HG03520 (cell line): Measurements from ENCODE around the gene SLC38A10.

Source experiments
- ATAC-seq: cut with Tn5 transposase; IDR thresholded peaks from one replicate; pipeline ENCODE4 v1.9.1; 2021; ENCODE audit warnings: mild to moderate bottlenecking, moderate library complexity; ENCODE audit not compliant: unreplicated experiment

Gene SLC38A10

DNA sequence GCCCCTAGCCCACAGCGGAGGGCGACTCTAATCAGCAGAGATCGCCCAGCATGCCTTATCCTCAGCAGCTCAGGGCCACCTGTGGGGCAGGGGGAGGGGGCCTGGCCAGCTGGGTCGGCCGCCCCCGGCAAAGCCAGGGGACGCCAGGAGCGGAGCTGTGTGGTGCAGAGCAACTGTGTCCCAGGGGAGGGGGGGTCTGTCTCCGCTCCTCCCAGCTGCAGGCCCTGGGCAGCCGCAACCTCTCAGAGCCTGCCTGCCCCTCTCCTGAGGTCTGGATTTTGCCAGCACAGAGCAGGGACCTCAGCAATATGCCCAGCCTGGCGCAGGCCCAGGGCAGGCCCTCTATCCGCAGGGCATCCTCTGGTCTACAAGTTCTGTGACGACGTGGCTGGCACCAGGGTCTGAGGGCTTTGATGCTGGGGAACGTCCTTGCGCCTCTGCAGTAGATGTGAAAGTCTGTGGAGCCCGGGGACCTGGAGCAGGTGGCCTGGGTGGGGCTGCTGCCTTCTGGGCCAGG lies 36.5 kb upstream of the SLC38A10 start:
- no peak for ATAC-seq

DNA sequence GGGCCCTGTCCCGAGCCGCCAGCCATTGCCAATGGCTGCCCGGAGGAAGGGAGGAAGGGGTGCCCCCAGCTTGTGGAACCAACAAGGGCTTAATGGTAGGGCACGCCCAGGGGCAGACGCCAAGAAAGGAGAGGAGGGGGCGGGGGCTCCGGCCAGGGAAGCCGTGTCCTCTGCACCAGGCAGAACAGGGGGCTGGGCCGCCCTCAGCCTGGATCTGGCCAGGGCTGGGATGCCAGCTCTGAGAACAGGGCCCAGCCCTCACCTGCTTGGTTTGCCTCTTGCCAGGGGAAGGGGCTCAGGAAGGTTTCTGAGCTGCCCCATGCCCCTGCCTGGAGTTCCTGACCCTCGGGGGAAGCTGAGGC lies 35.8 kb upstream of the SLC38A10 start:
- no peak for ATAC-seq

DNA sequence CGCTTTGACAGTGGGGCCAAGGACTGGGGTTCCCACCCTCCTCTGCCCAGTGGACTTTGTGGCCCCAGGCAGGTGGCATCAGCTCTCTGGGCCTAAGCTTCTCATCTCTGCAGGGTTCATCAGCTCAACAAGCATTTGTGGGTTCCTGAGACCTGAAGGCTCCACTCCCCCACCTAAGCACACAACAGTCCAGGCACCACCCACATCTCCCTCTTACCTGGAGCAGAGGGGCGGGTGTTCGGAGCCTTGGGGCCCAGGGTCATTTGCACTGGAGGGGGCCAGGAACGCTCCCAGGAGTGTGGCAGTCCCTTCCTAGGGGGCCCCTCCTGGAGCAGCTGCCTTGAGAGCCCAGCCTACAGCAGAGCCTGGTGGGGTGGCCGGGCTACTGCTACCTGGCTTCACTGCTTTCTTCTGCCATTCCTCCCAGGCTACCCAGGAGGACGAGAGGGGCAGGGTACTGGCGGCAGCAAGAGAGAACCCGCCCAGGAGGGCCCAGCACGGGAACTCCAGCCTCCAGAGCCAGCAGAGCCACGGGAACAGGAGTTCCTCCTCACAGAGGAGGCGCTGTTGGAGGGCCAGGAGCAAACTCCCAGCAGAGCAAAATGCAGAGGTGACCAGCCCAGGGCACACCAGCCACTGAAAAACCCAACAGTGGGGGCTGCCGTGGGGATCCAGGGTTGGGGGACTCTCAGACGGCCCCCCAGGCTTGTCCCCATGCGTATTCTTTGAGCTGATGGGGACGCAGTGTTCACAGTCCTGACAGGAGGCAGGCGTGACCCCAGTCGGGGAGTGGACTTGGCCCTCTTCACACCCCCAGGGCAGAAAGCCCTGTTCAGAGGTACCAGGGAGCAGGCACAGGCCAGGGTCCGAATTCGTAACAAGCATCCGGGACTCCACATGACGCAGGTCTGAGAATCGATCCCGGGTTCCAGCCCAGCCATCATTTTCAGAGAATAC lies 35.1 kb upstream of the SLC38A10 start:
- no peak for ATAC-seq

DNA sequence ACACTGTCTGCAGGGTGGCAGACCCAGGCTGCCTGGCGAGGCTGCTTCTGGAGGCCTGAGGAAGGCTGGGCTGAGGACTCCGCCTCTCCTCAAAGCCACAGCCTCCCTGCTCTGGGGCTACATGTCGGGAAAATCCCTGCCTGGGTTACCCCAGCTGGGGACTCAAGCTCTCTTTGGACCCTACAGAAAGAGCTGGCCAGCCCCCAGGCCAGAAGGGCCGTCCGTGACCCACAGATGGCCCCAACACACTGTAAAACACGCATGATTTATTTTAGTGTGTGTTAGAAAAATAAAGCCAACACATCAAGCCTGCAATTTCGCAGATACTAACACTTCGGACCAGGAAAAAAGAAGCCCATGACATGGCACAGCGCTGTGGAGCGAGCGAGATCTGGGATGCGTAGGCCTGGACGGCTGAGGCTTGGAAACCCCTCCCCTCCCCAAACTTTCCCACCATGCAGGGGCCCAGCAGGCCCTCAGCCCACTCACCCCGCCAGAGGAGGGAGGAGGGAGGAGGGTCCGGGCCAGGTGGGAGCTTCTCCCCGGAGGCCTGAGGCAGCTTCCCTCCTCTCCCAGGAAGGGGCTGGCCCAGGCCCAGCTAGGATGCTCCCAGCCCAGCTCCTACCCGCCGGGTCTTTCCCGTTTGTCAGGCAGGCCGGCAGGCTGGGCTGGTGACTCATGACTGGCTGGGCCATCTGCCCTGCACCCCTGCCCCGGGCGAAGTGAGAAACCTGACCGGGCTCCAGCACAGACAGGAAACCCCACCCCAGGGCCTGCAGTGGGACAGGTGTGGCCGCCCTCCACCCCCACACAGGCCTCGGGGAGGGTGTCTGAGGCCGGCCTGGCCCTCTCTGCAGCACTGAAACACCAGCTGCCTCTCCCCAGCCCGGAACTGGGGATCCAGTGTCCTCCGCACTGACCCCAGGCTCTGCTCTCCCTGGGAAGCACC lies 34.1 kb upstream of the SLC38A10 start:
- ATAC-seq: no peak

DNA sequence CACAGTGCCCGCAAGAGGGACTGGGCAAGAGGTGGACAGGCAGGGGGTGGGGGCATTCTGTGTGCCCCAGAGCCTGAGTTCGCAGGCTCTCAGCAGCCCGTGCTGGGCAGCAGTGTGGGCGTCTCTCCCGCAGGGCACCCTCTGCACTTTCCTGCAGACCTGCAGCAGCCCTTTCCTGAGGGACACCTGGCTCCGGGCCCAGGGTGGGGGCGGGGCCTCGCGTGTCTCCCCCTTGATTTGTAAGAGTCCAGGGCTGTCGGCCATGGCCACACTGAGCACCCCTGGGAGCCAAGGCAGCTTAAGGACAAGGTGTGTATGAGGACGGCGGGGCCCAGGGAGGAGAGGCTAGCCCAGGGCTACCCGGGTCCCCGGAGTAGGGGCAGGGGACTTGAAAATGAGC lies 33.4 kb upstream of the SLC38A10 start:
- no peak for ATAC-seq

GRCh38 chr17:81325714-81326358 lies 30.7 kb upstream of the SLC38A10 start:
- ATAC-seq: no peak

- ATAC-seq: no peak
These were observed 30.0 kb upstream of the SLC38A10 start for GRCh38 chr17:81324851-81325713.

- ATAC-seq: no peak
These were observed 29.2 kb upstream of the SLC38A10 start for GRCh38 chr17:81324177-81324850.

DNA sequence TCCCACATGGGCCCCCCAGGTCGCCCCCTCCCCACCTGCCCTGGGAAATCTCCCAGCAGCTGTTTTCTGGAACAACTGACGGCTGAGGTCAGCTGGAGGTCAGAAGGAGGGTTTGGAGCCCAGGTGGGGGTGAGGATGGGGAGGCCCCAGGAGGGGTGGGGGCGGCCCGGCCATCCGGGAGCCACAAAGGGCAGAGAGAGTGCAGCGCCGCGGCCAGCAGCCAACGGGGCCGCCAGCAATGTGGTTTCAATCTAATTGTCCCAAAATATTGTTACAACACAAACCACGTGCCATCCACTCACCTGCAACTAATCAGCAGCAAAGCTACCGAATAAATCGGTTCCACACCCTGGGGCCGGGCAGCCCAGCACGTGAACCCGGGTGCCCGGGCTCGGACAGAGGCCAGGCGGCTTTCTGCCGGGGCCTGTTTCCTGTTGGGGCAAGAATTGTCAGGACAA lies 28.3 kb upstream of the SLC38A10 start:
- ATAC-seq: no peak

DNA sequence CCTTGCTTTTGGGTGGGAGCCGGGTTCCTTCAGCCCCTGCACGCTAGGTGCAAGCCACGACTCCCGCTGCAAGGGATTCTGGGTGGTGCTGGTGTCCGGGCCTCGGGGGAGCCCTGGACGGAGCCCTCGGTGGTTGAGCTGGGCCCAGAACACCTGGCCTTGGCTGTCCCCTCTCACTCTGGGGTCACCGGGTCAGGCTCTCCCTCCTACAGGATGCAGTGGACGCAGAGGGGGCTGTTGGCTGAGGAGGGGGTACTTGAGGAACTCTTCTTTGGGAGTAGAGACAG lies 27.9 kb upstream of the SLC38A10 start:
- ATAC-seq: no peak

DNA sequence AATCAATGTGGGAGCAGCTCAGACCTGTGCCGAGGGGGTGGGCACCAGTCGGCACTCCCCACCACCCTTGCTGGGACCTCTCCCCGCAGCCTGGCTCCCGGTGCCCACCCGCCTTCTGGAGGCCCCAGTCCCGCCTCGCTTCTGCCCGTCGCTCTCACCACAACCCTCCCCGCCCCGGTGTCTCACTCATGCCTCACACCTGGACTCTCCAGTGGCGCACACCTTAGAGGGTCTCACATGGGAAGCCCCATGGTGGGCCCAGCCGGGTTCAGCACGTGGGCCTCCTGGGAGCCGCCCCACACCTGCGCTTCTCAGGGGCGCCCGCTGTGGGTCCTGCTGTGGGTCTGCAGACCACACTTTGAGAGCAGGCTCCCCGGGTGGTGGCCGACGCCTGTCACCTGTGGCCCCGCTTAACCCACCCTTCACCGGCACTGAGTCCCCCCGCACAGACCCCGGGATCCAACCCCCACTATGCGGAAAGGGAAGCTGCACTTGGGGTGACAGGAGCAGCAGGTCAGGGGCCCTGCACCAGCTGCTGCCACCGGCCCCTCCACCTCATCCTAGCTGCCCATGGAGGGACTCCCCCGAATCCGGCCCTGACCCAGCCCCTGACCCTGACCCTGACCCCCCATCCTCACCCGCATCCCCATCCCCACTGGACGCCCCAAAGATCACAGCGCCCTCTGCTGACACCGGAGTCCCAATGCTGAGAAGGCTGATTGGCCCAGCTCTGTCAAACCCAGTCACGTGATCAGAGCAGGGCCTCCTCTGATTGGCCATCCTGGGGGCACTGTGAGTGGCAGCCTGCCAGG lies 27.4 kb upstream of the SLC38A10 start:
- ATAC-seq: no peak

DNA sequence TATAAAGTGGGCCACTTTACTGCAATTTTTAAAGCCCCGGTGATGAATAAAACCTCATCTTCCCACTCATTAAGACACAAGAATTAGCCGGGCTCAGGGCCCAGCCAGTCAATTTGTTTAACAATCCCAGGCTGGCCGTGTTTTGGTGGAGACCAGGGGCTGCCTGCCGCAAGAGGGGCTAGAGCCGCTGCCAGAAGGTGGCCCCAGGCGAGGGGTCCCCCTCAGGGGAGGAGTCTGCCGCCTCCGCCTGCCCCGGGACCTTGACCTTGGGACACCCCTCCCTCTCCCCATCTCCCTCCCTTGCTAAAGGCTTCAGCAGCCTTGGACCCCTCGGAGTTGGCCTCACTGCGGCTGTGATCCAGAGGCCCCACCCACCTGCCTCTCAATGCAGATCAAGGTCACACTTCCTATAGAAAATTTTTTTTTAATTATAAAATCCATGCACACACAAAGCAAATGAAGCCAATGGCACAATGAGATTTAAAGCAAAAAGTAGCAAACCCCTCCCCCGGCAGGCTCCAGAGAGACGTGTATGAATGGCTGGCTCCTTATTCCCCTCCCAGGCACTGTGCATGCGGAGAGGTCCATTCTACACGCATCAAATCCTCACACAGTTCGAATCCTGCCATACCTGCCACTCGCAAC lies 23.0 kb upstream of the SLC38A10 start:
- no peak for ATAC-seq

GRCh38 chr17:81317530-81317821 lies 22.4 kb upstream of the SLC38A10 start:
- ATAC-seq: no peak

DNA sequence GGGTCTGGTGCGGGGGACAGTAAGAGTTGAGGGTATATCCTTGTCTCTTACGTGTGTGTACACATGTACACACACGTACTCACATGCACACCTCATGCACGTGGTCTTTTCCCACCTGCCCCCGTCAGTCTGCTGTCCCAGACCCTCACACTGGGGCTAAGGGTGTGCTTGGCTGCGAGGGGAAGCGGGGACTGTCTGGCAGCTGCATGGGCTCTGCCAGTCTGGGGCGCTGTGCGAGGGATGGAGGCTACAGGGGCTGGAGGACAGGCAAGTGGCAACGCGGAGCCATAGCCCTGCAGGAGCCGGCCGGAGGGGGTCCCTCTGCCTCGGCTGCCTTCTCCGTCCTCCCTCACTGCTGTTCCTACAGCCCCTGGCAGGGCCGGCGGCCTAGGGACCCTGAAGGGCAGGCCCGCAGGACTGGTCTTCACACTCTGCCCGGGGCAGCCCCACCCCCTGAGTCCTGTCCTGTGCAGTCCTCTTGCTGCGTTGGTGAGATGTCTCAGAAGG lies 20.8 kb upstream of the SLC38A10 start:
- no peak for ATAC-seq

DNA sequence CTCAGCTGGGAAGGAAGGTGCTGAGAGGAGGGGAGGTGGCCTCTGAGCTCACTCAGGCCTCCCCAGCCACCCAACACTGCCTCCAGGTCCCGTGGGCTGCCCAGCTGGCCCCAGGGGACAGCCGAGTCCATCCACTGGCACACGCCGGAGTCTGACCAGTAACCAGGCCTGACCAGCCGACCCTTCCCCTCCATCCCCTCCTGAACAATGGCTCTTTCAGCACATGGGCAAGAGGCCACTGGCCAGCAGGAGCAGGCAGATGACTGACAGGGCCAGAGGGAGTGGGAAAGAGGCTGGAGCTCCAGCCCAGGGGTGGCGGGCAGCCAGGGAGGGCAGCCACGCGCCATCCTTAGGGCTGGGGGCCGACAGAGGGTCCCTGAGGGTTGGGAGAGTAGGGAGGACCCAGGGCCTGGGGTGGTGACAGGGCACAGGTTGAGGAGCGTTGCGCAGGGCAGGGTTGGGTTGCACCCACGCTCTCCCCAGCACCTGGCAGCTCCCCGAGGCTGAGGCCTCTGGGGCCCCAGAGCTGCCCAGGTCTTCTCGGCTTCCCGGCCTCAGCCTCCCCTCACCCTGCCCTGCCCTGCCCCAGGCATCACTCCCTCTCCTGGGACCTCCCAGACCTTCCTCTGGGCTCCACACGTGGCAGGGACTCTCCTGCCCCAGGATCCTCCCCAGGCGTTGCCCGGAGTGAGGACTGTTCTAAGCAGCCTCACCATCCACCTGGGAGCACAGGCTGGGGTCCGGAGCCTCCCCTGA lies 20.2 kb upstream of the SLC38A10 start:
- no peak for ATAC-seq

- ATAC-seq: no peak
These were observed 19.4 kb upstream of the SLC38A10 start for GRCh38 chr17:81314398-81315081.

DNA sequence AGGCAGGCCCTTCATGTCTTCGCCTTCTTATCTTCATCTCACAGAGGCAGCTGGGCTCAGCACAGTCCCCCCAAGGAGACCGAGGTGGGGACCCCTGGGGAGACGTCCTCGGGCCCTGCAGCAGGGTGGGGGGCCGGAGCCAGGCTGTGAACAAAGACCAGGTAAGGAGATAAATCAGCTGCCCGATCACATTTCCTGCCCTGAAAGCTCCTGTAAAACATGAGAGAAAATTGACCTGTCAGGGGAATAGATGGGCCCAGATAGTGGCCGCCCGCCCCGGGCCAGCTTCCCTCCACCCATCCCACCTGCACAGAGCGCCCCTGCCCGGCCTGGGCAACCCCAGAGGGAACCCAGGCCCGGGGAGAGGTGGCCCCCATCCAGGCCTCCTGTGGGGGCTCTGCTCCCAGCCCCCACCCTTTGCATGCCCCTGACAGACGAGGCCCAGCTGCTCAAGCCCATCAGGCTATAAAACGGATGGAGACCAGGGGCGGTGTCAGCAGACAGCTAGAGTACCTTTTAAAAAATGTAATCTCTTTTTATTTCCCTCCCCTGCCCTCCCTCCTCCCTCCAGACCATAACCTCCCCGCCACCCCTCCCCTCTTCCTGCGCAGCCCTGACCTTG lies 18.8 kb upstream of the SLC38A10 start:
- no peak for ATAC-seq
